KMS-11 (cell line): ENCODE results near the gene STARD6.
A peak's percentile ranks its signal among the peaks of the same experiment; 100 is the strongest.

Source experiments
- H2AFZ ChIP-seq: fragments of 200-600 bp; sonication (generic); 2 replicates; pipeline ENCODE4 v1.6.1; 2016; ENCODE audit warnings: antibody characterized with exemption, mixed run types, low read depth
- H3K27ac ChIP-seq: fragments of 200-600 bp; sonication (generic); 2 replicates; pipeline ENCODE4 v1.6.1; 2016; ENCODE audit warnings: mild to moderate bottlenecking, mixed run types
- H3K27me3 ChIP-seq: fragments of 200-600 bp; sonication (generic); 2 replicates; pipeline ENCODE4 v1.6.1; 2017; ENCODE audit warnings: mild to moderate bottlenecking, low read depth, mixed run types, moderate library complexity; ENCODE audit not compliant: insufficient read depth
- H3K36me3 ChIP-seq: fragments of 200-600 bp; sonication (generic); 2 replicates; pipeline ENCODE4 v1.6.1; 2017; ENCODE audit warnings: mild to moderate bottlenecking, mixed run types; ENCODE audit not compliant: insufficient read depth
- H3K4me1 ChIP-seq: fragments of 200-600 bp; sonication (generic); 2 replicates; pipeline ENCODE4 v1.6.1; 2016; ENCODE audit warnings: mild to moderate bottlenecking, low read depth, mixed run types; ENCODE audit not compliant: poor library complexity, severe bottlenecking
- H3K4me2 ChIP-seq: fragments of 200-600 bp; sonication (generic); 2 replicates; pipeline ENCODE4 v1.7.0; 2016; ENCODE audit warnings: mild to moderate bottlenecking, mixed run types
- H3K4me3 ChIP-seq: fragments of 200-600 bp; sonication (generic); IDR thresholded peaks from 2 replicates; pipeline ENCODE4 v1.6.1; 2017; ENCODE audit warnings: low read depth, low read length, mixed read lengths; ENCODE audit not compliant: insufficient read depth
- H3K79me2 ChIP-seq: fragments of 200-600 bp; sonication (generic); 2 replicates; pipeline ENCODE4 v1.6.1; 2016; ENCODE audit warnings: low read depth, mixed run types; ENCODE audit not compliant: insufficient read depth
- H3K9ac ChIP-seq: fragments of 200-600 bp; sonication (generic); 2 replicates; pipeline ENCODE4 v1.6.1; 2016; ENCODE audit warnings: mild to moderate bottlenecking, mixed run types
- H4K20me1 ChIP-seq: fragments of 200-600 bp; sonication (generic); 2 replicates; pipeline ENCODE4 v1.6.1; 2016; ENCODE audit warnings: mild to moderate bottlenecking, mixed run types; ENCODE audit not compliant: insufficient read depth
- CTCF ChIP-seq: fragments of 200-600 bp; sonication (generic); conservative IDR thresholded peaks from 2 replicates; pipeline ENCODE4 v1.6.1; 2017; ENCODE audit warnings: low read depth, mild to moderate bottlenecking, antibody characterized with exemption, low read length, moderate library complexity, mixed read lengths

The STARD6 gene

GRCh38 chr18:54335638-54336173 is 22.0 kb downstream of the STARD6 start:
- Histone ChIP-seq H3K36me3 (no peaks in the 10 kb centered on the region), H3K9ac (no peak overlapping the region), H3K4me3 (no peak overlapping the region), H3K4me2 (no peak overlapping the region), H3K4me1 (no peaks in the 10 kb centered on the region), H2AFZ (no peak overlapping the region), H3K27ac (no peak overlapping the region), H4K20me1 (peaks cover 4% of the 10 kb centered on the region; the same call in 1 of the 2 replicates), H3K79me2 (no peaks in the 10 kb centered on the region), H3K27me3 (no peaks in the 10 kb centered on the region)
- no peak for TF ChIP-seq CTCF

GRCh38 chr18:54330768-54331548 is 26.7 kb downstream of the STARD6 start:
- no peak overlapping the region for H3K9ac ChIP-seq

GRCh38 chr18:54329787-54330186 is 27.9 kb downstream of the STARD6 start:
- H4K20me1 ChIP-seq: no peaks in the 10 kb centered on the region
- no peak for TF ChIP-seq CTCF
- H3K9ac ChIP-seq: no peak overlapping the region
- H3K4me3 ChIP-seq: no peak overlapping the region
- H3K79me2 ChIP-seq: no peaks in the 10 kb centered on the region
- no peak overlapping the region for H3K4me2 ChIP-seq
- no peak overlapping the region for H2AFZ ChIP-seq
- H3K27me3 ChIP-seq: no peaks in the 10 kb centered on the region
- no peak overlapping the region for H3K27ac ChIP-seq
- no peaks in the 10 kb centered on the region for H3K4me1 ChIP-seq
- no peaks in the 10 kb centered on the region for H3K36me3 ChIP-seq

More at GRCh38 chr18:54330768-54331548, 26.7 kb downstream of the STARD6 start:
- no peaks in the 10 kb centered on the region for H3K36me3 ChIP-seq
- no peak overlapping the region for H2AFZ ChIP-seq
- H3K79me2 ChIP-seq: no peaks in the 10 kb centered on the region
- TF ChIP-seq CTCF: peak; percentile 35; the same call in 1 of the 2 replicates
- no peak overlapping the region for H3K27ac ChIP-seq
- H3K4me2 ChIP-seq: no peak overlapping the region
- H4K20me1 ChIP-seq: no peaks in the 10 kb centered on the region
- H3K27me3 ChIP-seq: no peaks in the 10 kb centered on the region
- H3K4me1 ChIP-seq: no peaks in the 10 kb centered on the region
- H3K4me3 ChIP-seq: no peak overlapping the region

- no peak overlapping the region for H3K27ac ChIP-seq
- TF ChIP-seq CTCF: no peak
- H4K20me1 ChIP-seq: no peaks in the 10 kb centered on the region
- no peak overlapping the region for H3K9ac ChIP-seq
- H3K4me2 ChIP-seq: no peak overlapping the region
- no peaks in the 10 kb centered on the region for H3K79me2 ChIP-seq
- H2AFZ ChIP-seq: no peak overlapping the region
- no peaks in the 10 kb centered on the region for H3K36me3 ChIP-seq
- no peaks in the 10 kb centered on the region for H3K4me1 ChIP-seq
- no peak overlapping the region for H3K4me3 ChIP-seq
- no peaks in the 10 kb centered on the region for H3K27me3 ChIP-seq
Observed at GRCh38 chr18:54327818-54328217, 29.8 kb downstream of the STARD6 start.
